HepG2 (cell line): Measurements from ENCODE around the gene C1QTNF5. TPM values are rescaled to one million over a fixed set of nuclear protein-coding genes. Genes with fewer than 3 reads are reported as not detected.

ENCODE experiments used
- ATAC-seq: fragments of 200-7000 bp; cut with Tn5 transposase; 3 replicates; pipeline ENCODE4 v1.9.1; 2020; ENCODE audit warnings: mild to moderate bottlenecking, moderate library complexity
- BruUV-seq: library from RNA; stranded (reverse); fragments of 400-500 nt; replicated peaks from 2 replicates; lab custom pipeline; 2021; lab: Mats Ljungman, UMichigan
- CTCF ChIA-PET: fragments of 300-600 bp; formaldehyde crosslinking; extraction: SDS; loops from one replicate; lab custom pipeline; 2021; ENCODE audit warnings: low total read pairs, inconsistent platforms, low intra/inter-chr PET ratio; lab: Yijun Ruan, JAX
- POLR2A ChIA-PET: fragments of 350-600 bp; sonication (Branson Sonifier 250); formaldehyde crosslinking; loops from one replicate; lab custom pipeline; 2020; ENCODE audit warnings: antibody characterized with exemption, inconsistent platforms; lab: Yijun Ruan, JAX
- DNase-seq: peaks from one replicate; pipeline ENCODE4 v3.0.0-alpha.2; 2015; ENCODE audit warnings: low spot score
- FAIRE-seq: peaks from 3 replicates; lab custom pipeline; 2011; peaks lifted over from hg19 to GRCh38; lab: Jason Lieb, UNC
- H2AFZ ChIP-seq: one replicate; pipeline ENCODE4 v1.6.1; 2011; ENCODE audit warnings: low read length, inconsistent platforms
- H3K27ac ChIP-seq: fragments of 300-600 bp; 3 replicates; pipeline ENCODE4 v1.8.0; 2011; ENCODE audit warnings: mixed run types, mild to moderate bottlenecking, mixed read lengths, low read length, inconsistent platforms; ENCODE audit not compliant: insufficient read depth; ENCODE audit errors: extremely low read length
- H3K27me3 ChIP-seq, 2 experiments: fragments of 200-600 bp in 1 of 2; 2 replicates in 1 of 2; 3 replicates in 1 of 2; pipeline versions ENCODE4 v1.6.0 to v1.8.0; 2011; ENCODE audit warnings: low read length in 2 of 2, mild to moderate bottlenecking in 2 of 2, moderate library complexity in 2 of 2, inconsistent platforms in 1 of 2; ENCODE audit not compliant: insufficient read depth in 2 of 2, control insufficient read depth in 1 of 2
- H3K36me3 ChIP-seq, 2 experiments: fragments of 200-600 bp in 1 of 2; replicated peaks in 1 of 2; 2 replicates in 1 of 2; 3 replicates in 1 of 2; pipeline versions ENCODE4 v1.5.1 to v1.8.0; 2011; ENCODE audit warnings: low read length in 2 of 2, inconsistent platforms in 1 of 2; ENCODE audit not compliant: insufficient read depth in 2 of 2, control insufficient read depth in 1 of 2
- H3K4me1 ChIP-seq: 2 replicates; pipeline ENCODE4 v1.5.1; 2012; ENCODE audit warnings: low read length, inconsistent platforms; ENCODE audit not compliant: insufficient read depth
- H3K4me2 ChIP-seq: 2 replicates; pipeline ENCODE4 v1.6.0; 2011; ENCODE audit warnings: low read depth, low read length, inconsistent platforms
- H3K4me3 ChIP-seq, 3 experiments: fragments of 200-600 bp in 1 of 3; sonication (generic), shearing (Covaris generic) in 1 of 3; replicated peaks in 1 of 3; 2 replicates each; pipeline ENCODE4 v1.5.1; 2011 to 2016; ENCODE audit warnings: low read length in 3 of 3, inconsistent platforms in 2 of 3, low read depth in 2 of 3, mild to moderate bottlenecking in 2 of 3, control low read depth in 1 of 3, mixed read lengths in 1 of 3; ENCODE audit not compliant: insufficient read depth in 1 of 3
- H3K79me2 ChIP-seq: one replicate; pipeline ENCODE4 v1.6.1; 2011; ENCODE audit warnings: low read length, inconsistent platforms; ENCODE audit not compliant: insufficient read depth
- H3K9ac ChIP-seq: 2 replicates; pipeline ENCODE4 v1.6.0; 2011; ENCODE audit warnings: mild to moderate bottlenecking, low read depth, low read length, inconsistent platforms; ENCODE audit not compliant: insufficient read depth
- H3K9me3 ChIP-seq: 2 replicates; pipeline ENCODE4 v1.5.1; 2012; ENCODE audit warnings: mild to moderate bottlenecking, low read length
- H4K20me1 ChIP-seq: 2 replicates; pipeline ENCODE4 v1.6.0; 2011; ENCODE audit warnings: inconsistent platforms, mild to moderate bottlenecking, low read length, moderate library complexity; ENCODE audit not compliant: insufficient read depth
- AGO2 ChIP-seq: fragments of 200-400 bp; formaldehyde crosslinking; optimal IDR thresholded peaks from 2 replicates; pipeline ENCODE3; 2017; ENCODE audit warnings: mild to moderate bottlenecking, low read depth, low read length, moderate library complexity
- ARNT2 ChIP-seq: sonication (generic); formaldehyde crosslinking; IDR thresholded peaks from 2 replicates; pipeline ENCODE4 v1.8.0; 2022; ENCODE audit warnings: mild to moderate bottlenecking, low read depth, missing genetic modification reagents, moderate library complexity
- ERF ChIP-seq: IDR thresholded peaks from 2 replicates; pipeline ENCODE4 v1.6.1; 2018; ENCODE audit warnings: missing biosample characterization, missing genetic modification reagents
- FOXK1 ChIP-seq: sonication (generic); formaldehyde crosslinking; IDR thresholded peaks from 2 replicates; pipeline ENCODE4 v1.4.0; 2020; ENCODE audit warnings: low read depth, missing genetic modification reagents, borderline replicate concordance
- FOXK2 ChIP-seq: fragments of 450-650 bp; IDR thresholded peaks from 2 replicates; pipeline ENCODE4 v1.6.1; 2016
- KDM5B ChIP-seq: sonication (generic); formaldehyde crosslinking; IDR thresholded peaks from 2 replicates; pipeline ENCODE4 v1.4.0; 2020; ENCODE audit warnings: missing genetic modification reagents, mild to moderate bottlenecking, borderline replicate concordance
- PHF8 ChIP-seq: sonication (generic); formaldehyde crosslinking; IDR thresholded peaks from 2 replicates; pipeline ENCODE4 v1.5.0; 2020; ENCODE audit warnings: missing genetic modification reagents
- POLR2A ChIP-seq, 2 experiments: IDR thresholded peaks; 2 replicates each; pipeline ENCODE4 v1.6.1; 2011; ENCODE audit warnings: low read depth in 2 of 2, low read length in 2 of 2, mild to moderate bottlenecking in 1 of 2, moderate library complexity in 1 of 2; ENCODE audit not compliant: insufficient read depth in 1 of 2
- SIN3B ChIP-seq: fragments of 150-350 bp; IDR thresholded peaks from 2 replicates; pipeline ENCODE4 v1.6.1; 2014; ENCODE audit warnings: low read length
- SKI ChIP-seq: fragments of 450-650 bp; IDR thresholded peaks from one replicate; pipeline ENCODE4 v1.6.1; 2018; ENCODE audit warnings: mild to moderate bottlenecking; ENCODE audit not compliant: partially characterized antibody
- SPEN ChIP-seq: sonication (generic); formaldehyde crosslinking; IDR thresholded peaks from 2 replicates; pipeline ENCODE4 v1.5.1; 2020; ENCODE audit warnings: low read depth, mild to moderate bottlenecking, missing genetic modification reagents
- ZFP91 ChIP-seq: sonication (generic); formaldehyde crosslinking; IDR thresholded peaks from 2 replicates; pipeline ENCODE4 v1.9.0; 2022; ENCODE audit warnings: missing genetic modification reagents, mild to moderate bottlenecking, borderline replicate concordance
- ZFYVE20 ChIP-seq: sonication (generic); formaldehyde crosslinking; IDR thresholded peaks from 2 replicates; pipeline ENCODE4 v1.8.0; 2023; ENCODE audit warnings: low read depth, mild to moderate bottlenecking, moderate library complexity, missing genetic modification reagents, borderline replicate concordance
- ZNF607 ChIP-seq: sonication (generic); formaldehyde crosslinking; IDR thresholded peaks from 2 replicates; pipeline ENCODE4 v1.5.1; 2020; ENCODE audit warnings: missing genetic modification reagents, mild to moderate bottlenecking, borderline replicate concordance
- ZNF720 ChIP-seq: sonication (generic); formaldehyde crosslinking; IDR thresholded peaks from 2 replicates; pipeline ENCODE4 v1.4.0; 2020; ENCODE audit warnings: missing genetic modification reagents
- ZSCAN29 ChIP-seq: sonication (generic); formaldehyde crosslinking; conservative IDR thresholded peaks from 2 replicates; pipeline ENCODE4 v1.4.0; 2020; ENCODE audit warnings: mild to moderate bottlenecking, missing genetic modification reagents
- WGBS: methylation state at CpG from one replicate; pipeline ENCODE4 v1.1.6; 2017; ENCODE audit warnings: low lambda C conversion rate; 5-methylcytosine and 5-hydroxymethylcytosine counted together
- in situ Hi-C: cut with HindIII; loops from 2 replicates; pipeline ENCODE4 v1.10.0; 2017; ENCODE audit warnings: low pct_unique_long_range_greater_than_20kb; ENCODE audit not compliant: extremely low pct_ligation_motif_present
- intact Hi-C: fragments of 100-400 bp; cut with micrococcal nuclease; formaldehyde crosslinking; loops from one replicate; pipeline ENCODE4 v1.10.0; 2022; ENCODE audit not compliant: unreplicated experiment
- polyA plus RNA-seq, 8 experiments: library from polyadenylated mRNA; depleted of rRNA in 3 of 8; stranded (reverse) in 7 of 8; unstranded in 1 of 8; fragments of >200 nt; fragmentation: Illumina TruSeq in 4 of 8; extraction: Trizol in 4 of 8; gene quantifications; 2 replicates each; pipeline versions ENCODE4 v1.2.1 to v1.2.3, GENCODE V29; 2011 to 2016; ENCODE audit warnings: low read depth in 4 of 8, missing spikeins in 1 of 8, mixed read lengths in 1 of 8; ENCODE audit not compliant: insufficient read depth in 1 of 8
- total RNA-seq, 5 experiments: library from RNA; depleted of rRNA; stranded (reverse); fragments of >200 nt; fragmentation: Illumina TruSeq; extraction: Trizol; gene quantifications; 2 replicates each; pipeline ENCODE4 v1.2.3, GENCODE V29; 2016; ENCODE audit warnings: low read depth in 1 of 5
- TF ChIP-seq, protein P1 (sequence below): sonication (generic); formaldehyde crosslinking; IDR thresholded peaks from 2 replicates; pipeline ENCODE4 v1.8.0; 2023; ENCODE audit warnings: mild to moderate bottlenecking, missing genetic modification reagents
- TF ChIP-seq, protein P2 (sequence below): sonication (generic); formaldehyde crosslinking; IDR thresholded peaks from 2 replicates; pipeline ENCODE4 v1.8.0; 2022; ENCODE audit warnings: low read depth, missing genetic modification reagents
- TF ChIP-seq, protein P3 (sequence below): sonication (generic); formaldehyde crosslinking; IDR thresholded peaks from 2 replicates; pipeline ENCODE4 v1.4.0; 2020; ENCODE audit warnings: missing genetic modification reagents; ENCODE audit errors: not compliant biosample characterization

C1QTNF5 gene
- total and polyA plus RNA-seq, 2 of the 13 experiments (the other 11 are each of a cell fraction or from before 2014, with no cell fraction given): 0.86 to 1.2 TPM

DNA sequence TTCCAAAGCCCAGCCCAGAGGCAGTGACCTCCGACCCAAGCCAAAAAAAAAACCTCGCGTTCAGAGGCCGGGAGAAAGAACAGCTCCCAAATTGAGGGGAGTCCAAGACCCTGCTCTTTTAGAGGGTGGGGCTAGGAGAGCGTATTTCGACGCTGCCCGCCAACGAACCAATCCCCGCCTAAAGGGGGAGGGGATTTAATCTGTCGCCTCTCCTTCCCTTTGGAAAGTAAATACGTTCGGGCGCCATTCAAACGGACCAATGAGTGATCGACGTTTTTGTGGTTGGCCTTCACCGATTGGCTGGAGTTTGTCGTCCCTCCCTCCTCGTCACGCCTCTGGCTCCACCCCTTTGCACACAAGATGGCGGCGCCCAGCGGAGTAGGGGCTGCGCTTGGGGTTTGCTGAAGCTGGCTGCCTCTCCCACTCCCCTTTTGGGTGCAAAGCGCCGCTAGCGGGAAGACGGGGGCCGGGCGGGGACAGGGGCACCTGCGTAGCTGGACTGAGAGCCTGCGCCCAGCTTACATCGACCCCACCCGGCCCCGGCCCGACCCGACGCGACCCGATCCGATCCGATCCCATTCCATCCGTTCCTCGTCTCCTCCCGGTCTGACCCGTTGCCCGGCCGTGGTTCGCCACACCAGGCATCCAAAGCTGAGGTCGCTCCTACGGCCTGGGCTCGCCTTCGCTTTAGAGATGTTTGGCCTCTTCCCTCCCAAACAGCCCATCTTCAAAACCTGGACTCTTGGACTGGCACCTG is 6.3 kb downstream of the C1QTNF5 start, which contains the start of gene RNF26:
Gene RNF26 (plus strand): TSS at position 354 of the 757 bp plus-strand sequence. CDS start 596 bp downstream, outside the sequence.
- intact Hi-C loops (loop anchor here (2.0 to 5.0 kb wide), 2 partner anchors 16 to 138 kb away; no protein-coding TSS in a partner anchor), in situ Hi-C loops (loop anchor here (10.0 kb wide), 1 partner anchor 140 kb away; no protein-coding TSS in a partner anchor)
- Histone ChIP-seq H4K20me1 (peaks cover 4% of the 10 kb centered on the region; the same call in 1 of the 2 replicates), H3K36me3 (peaks cover 8 to 14% of the 10 kb centered on the region in 2 experiments; a peak in 4 of 5 replicates), H3K79me2 (peaks cover 24% of the 10 kb centered on the region), H3K4me3 (peak within 1 kb of the TSS; percentile 78 to 94 (median 87)), H3K4me2 (peak within 1 kb of the TSS; percentile 89), H3K27me3 (no peaks in the 10 kb centered on the region; a peak in 1 of 5 replicates), H3K9me3 (no peaks in the 10 kb centered on the region), H2AFZ (peak within 1 kb of the TSS; percentile 59), H3K9ac (peak within 1 kb of the TSS; percentile 86), H3K27ac (peak within 1 kb of the TSS; percentile 71), H3K4me1 (peaks cover 55% of the 10 kb centered on the region)
- peak; percentile 97 for DNase-seq
- BruUV-seq: no TSS peak
- peak; percentile 98 for FAIRE-seq
- 1% methylated on average over 19 of the region's 54 CpGs for WGBS
- CTCF ChIA-PET: no interaction called here
- POLR2A ChIA-PET: interaction anchor here (0.6 to 1.3 kb wide), 7 partner anchors 16 to 42 kb away, joined by 3 to 10 read pairs (median 3); partner anchors contain the start of gene MCAM
- ATAC-seq: peak; percentile 87
- no peak for TF ChIP-seq ZSCAN29
- peak; percentile 83 for TF ChIP-seq PHF8
- TF ChIP-seq, protein P1, sequence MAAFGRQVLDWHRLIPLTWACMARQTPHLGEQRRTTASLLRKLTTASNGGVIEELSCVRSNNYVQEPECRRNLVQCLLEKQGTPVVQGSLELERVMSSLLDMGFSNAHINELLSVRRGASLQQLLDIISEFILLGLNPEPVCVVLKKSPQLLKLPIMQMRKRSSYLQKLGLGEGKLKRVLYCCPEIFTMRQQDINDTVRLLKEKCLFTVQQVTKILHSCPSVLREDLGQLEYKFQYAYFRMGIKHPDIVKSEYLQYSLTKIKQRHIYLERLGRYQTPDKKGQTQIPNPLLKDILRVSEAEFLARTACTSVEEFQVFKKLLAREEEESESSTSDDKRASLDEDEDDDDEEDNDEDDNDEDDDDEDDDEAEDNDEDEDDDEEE: no peak
- TF ChIP-seq AGO2: peak; percentile 60
- TF ChIP-seq ZNF607: peak; percentile 48; the same call in 1 of the 2 replicates
- peak; percentile 89 for TF ChIP-seq FOXK1 (CRISPR knock-in tag)
- peak; percentile 77 for TF ChIP-seq FOXK2
- no peak for TF ChIP-seq ZNF720 (CRISPR knock-in tag)
- no peak for TF ChIP-seq SPEN (CRISPR knock-in tag)
- 0 out of 2 replicates have a peak, but pooled peaks have one; percentile 32 for TF ChIP-seq ARNT2
- TF ChIP-seq, protein P2, sequence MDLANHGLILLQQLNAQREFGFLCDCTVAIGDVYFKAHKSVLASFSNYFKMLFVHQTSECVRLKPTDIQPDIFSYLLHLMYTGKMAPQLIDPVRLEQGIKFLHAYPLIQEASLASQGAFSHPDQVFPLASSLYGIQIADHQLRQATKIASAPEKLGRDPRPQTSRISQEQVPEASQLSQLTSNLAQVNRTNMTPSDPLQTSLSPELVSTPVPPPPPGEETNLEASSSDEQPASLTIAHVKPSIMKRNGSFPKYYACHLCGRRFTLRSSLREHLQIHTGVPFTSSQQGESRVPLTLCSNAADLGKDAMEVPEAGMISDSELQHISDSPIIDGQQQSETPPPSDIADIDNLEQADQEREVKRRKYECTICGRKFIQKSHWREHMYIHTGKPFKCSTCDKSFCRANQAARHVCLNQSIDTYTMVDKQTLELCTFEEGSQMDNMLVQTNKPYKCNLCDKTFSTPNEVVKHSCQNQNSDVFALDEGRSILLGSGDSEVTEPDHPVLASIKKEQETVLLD: no peak
- peak; percentile 79 for TF ChIP-seq ZFP91 (CRISPR knock-in tag)
- TF ChIP-seq SIN3B: peak; percentile 93
- TF ChIP-seq, protein P3, sequence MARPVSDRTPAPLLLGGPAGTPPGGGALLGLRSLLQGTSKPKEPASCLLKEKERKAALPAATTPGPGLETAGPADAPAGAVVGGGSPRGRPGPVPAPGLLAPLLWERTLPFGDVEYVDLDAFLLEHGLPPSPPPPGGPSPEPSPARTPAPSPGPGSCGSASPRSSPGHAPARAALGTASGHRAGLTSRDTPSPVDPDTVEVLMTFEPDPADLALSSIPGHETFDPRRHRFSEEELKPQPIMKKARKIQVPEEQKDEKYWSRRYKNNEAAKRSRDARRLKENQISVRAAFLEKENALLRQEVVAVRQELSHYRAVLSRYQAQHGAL (CRISPR knock-in tag): no peak
- TF ChIP-seq POLR2A (IDR thresholded peaks at IDR 0.05; ENCODE audit: insufficient read depth in 1 of 2, low read depth in 2 of 2, low read length in 2 of 2): peak; percentile 79 to 84
- TF ChIP-seq ZFYVE20 (CRISPR knock-in tag): no peak
- peak; percentile 15 for TF ChIP-seq SKI
- peak; percentile 65; the same call in 1 of the 2 replicates for TF ChIP-seq KDM5B (CRISPR knock-in tag)
- no peak; the same call in 1 of the 2 replicates for TF ChIP-seq ERF (CRISPR knock-in tag)
